ENCODE measurements around the gene MACROH2A1. TPM values are rescaled to one million over a fixed set of nuclear protein-coding genes. Genes with fewer than 3 reads are reported as not detected.
A peak's percentile ranks its signal among the peaks of the same experiment; 100 is the strongest.

The MACROH2A1 gene
- total and polyA plus RNA-seq, 2 of the 4 experiments (the other 2 are of a cell fraction): 122 to 126 TPM

- TF ChIP-seq NFE2L2 (IDR thresholded peaks at IDR 0.05; ENCODE audit: low read depth, low read length) (no peak), POLR2A (IDR thresholded peaks at IDR 0.05; ENCODE audit: low read depth, low read length) (no peak), FOS (IDR thresholded peaks at IDR 0.05; ENCODE audit: low read depth, low read length) (no peak)
Measured at GRCh38 chr5:135437796-135438560, 38.9 kb upstream of the MACROH2A1 start (continued).

- in situ Hi-C loops (cut with MboI; ENCODE audit: low sequenced_read_pairs): no loop called here
- intact Hi-C loops (cut with micrococcal nuclease): loop anchor here (10.0 kb wide), 1 partner anchor 233 kb away; no protein-coding TSS in a partner anchor
- Histone ChIP-seq H2BK20ac (ENCODE audit: low read depth, low read length) (peak overlapping the region; percentile 82), H3K4ac (ENCODE audit: low read depth, low read length) (peak overlapping the region; percentile 84), H4K91ac (ENCODE audit: insufficient read depth, low read depth, low read length) (peak overlapping the region; percentile 60), H4K8ac (ENCODE audit: low read depth in 2 of 2, low read length in 2 of 2) (peak overlapping the region; percentile 57 to 62; a peak in 1 of 4 replicates), H2BK5ac (ENCODE audit: low read depth, low read length, poor library complexity, severe bottlenecking) (peak overlapping the region; percentile 38), H2AK9ac (replicated peaks; ENCODE audit: low read depth, low read length, poor library complexity) (peak overlapping the region; percentile 53), H2BK15ac (ENCODE audit: low read depth, low read length) (peak overlapping the region; percentile 74; the same call in 1 of the 3 replicates), H3K14ac (replicated peaks; ENCODE audit: low read depth, low read length) (peak overlapping the region; percentile 72; the same call in 1 of the 2 replicates), H2BK120ac (ENCODE audit: low read depth, low read length) (peak overlapping the region; percentile 81), H4K5ac (ENCODE audit: low read depth, low read length) (peak overlapping the region; percentile 26; the same call in 1 of the 2 replicates), H2AK5ac (ENCODE audit: low read depth, low read length) (peak overlapping the region; percentile 74), H3K79me1 (ENCODE audit: low read depth in 1 of 2, low read length in 2 of 2) (no peaks in the 10 kb centered on the region), H4K20me1 (ENCODE audit: insufficient read depth, low read length) (0 out of 2 replicates have a peak, but pooled peaks cover 3% of the 10 kb centered on the region), H3K4me2 (ENCODE audit: low read depth, low read length) (no peak overlapping the region), H3K9me3 (ENCODE audit: control insufficient read depth, insufficient read depth, low read length) (no peaks in the 10 kb centered on the region), H3K23ac (ENCODE audit: low read depth, low read length) (peak overlapping the region; percentile 79; the same call in 1 of the 2 replicates), H3K4me1 (ENCODE audit: control insufficient read depth, insufficient read depth, low read length) (peaks cover 24% of the 10 kb centered on the region), H3K56ac (ENCODE audit: extremely low read depth, insufficient read depth, low read length) (no peak overlapping the region), H3K4me3 (ENCODE audit: insufficient read depth, low read depth, low read length) (no peak overlapping the region), H3K9ac (ENCODE audit: low read depth, low read length) (no peak overlapping the region), H3K36me3 (ENCODE audit: control insufficient read depth, insufficient read depth, low read length) (no peaks in the 10 kb centered on the region), H3K27ac (ENCODE audit: insufficient read depth, low read length) (peak overlapping the region; percentile 16; the same call in 1 of the 2 replicates), H3K18ac (ENCODE audit: low read depth, low read length) (peak overlapping the region; percentile 36), H3K27me3 (ENCODE audit: control insufficient read depth, insufficient read depth, low read length) (no peaks in the 10 kb centered on the region), H3K9me1 (ENCODE audit: insufficient read depth, low read length) (peaks cover 17% of the 10 kb centered on the region), H2AFZ (replicated peaks; ENCODE audit: low read length, poor library complexity) (peak overlapping the region; percentile 52)
- no peak for ATAC-seq (ENCODE audit: low read depth)
- WGBS, 2 experiments (ENCODE audit: extremely low coverage in 2 of 2, insufficient read length in 1 of 2): no CpG with 5 or more reads among the region's 7 CpGs
- TF ChIP-seq RCOR1 (IDR thresholded peaks at IDR 0.05; ENCODE audit: insufficient replicate concordance, low read length) (no peak), CEBPB (IDR thresholded peaks at IDR 0.05; ENCODE audit: low read depth, low read length) (no peak), ELK1 (IDR thresholded peaks at IDR 0.05; ENCODE audit: borderline replicate concordance, low read depth, low read length) (no peak), RAD21 (IDR thresholded peaks at IDR 0.05; ENCODE audit: low read length) (no peak), POLR2A (IDR thresholded peaks at IDR 0.05; ENCODE audit: low read depth, low read length) (no peak), FOS (IDR thresholded peaks at IDR 0.05; ENCODE audit: low read depth, low read length) (no peak)
- no peak for DNase-seq
- BruUV-seq (replicated peaks): no TSS peak
- ChIA-PET CTCF (no interaction called here), POLR2A (ENCODE audit: unreplicated experiment) (no interaction called here)
- dilution Hi-C loops (cut with HindIII; ENCODE audit: low sequenced_read_pairs, unreplicated experiment): no loop called here
Measured at GRCh38 chr5:135437422-135437795, 38.4 kb upstream of the MACROH2A1 start.

Measured in IMR-90 (cell line).